LNCAP (cell line): ENCODE measurements around the gene ECT2L.

Experiments used
- CTCF ChIP-seq: fragments of 450-650 bp; IDR thresholded peaks from 2 replicates; pipeline ENCODE4 v1.5.1; 2017; ENCODE audit warnings: mild to moderate bottlenecking

The ECT2L gene

GRCh38 chr6:138818496-138819194 is 22.8 kb downstream of the ECT2L start:
- TF ChIP-seq CTCF: no peak

GRCh38 chr6:138821519-138821918 is 25.6 kb downstream of the ECT2L start:
- no peak for TF ChIP-seq CTCF

GRCh38 chr6:138824482-138825144 is 28.7 kb downstream of the ECT2L start:
- TF ChIP-seq CTCF: no peak

- TF ChIP-seq CTCF: no peak
These were observed 34.4 kb downstream of the ECT2L start for GRCh38 chr6:138830248-138830647.

- TF ChIP-seq CTCF: no peak
These were observed 36.3 kb downstream of the ECT2L start for GRCh38 chr6:138832182-138832581.

- TF ChIP-seq CTCF: no peak
These were observed 38.1 kb downstream of the ECT2L start for GRCh38 chr6:138833816-138834539.

GRCh38 chr6:138837246-138837645 is 41.4 kb downstream of the ECT2L start:
- TF ChIP-seq CTCF: no peak
